ENCODE measurements around the gene GAS2L3.
A peak's percentile ranks its signal among the peaks of the same experiment; 100 is the strongest.
"Not testable (repeated sequence)": the region's sequence is repeated elsewhere in the genome, so short reads cannot be mapped to it uniquely, and the experiment has no call there.

Gene GAS2L3

DNA sequence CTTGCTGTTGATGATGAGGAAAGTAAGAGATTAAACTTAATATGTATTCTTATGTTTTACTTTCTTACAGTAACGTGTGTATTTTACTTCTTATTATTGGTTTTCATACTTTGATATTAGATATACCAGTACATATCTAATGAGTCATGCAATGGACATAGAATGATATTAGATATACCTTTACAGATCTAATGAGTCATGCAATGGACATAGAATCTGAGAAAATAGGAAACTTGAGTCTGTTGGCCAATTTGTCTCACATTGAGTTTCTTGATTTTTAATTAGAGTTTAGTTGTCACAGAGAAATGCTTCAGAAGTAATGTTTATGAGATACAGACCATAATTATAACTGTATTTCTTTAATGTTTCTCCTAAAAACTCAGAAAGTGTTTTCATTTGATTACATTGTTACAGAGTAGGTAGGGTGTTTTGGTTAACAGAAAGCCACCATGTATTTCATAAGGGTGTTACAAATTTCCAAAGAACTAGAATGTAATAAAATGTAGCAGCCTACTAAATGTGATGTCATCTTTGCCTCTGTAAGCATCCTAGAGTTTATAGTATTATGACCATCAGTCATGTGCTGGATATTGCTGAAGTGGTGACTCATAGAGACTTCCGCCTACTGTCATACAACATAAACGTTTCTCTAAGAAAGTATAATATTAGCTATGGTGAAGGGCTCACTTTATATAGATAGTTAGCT, 3.0 kb downstream of the GAS2L3 start:
- peak in 1 of 5 experiments; percentile 17 for DNase-seq

DNA sequence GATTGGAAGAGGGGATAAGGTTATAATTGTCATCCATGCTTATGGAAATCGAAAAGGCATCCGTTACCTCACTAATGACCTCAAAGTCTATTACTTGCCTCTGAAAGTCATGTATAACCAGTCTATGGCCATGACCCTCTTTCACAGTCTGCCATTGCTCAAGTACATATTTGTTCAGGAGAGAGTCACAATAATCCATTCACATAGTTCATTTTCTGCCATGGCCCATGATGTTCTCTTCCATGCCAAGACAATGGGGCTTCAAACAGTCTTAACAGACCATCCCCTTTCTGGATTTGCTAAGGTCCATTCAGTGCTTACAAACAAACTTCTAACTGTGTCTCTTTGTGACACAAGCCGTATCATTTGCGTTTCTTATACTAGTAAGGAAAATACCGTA, 5.4 kb downstream of the GAS2L3 start:
- DNase-seq: no peak

DNA sequence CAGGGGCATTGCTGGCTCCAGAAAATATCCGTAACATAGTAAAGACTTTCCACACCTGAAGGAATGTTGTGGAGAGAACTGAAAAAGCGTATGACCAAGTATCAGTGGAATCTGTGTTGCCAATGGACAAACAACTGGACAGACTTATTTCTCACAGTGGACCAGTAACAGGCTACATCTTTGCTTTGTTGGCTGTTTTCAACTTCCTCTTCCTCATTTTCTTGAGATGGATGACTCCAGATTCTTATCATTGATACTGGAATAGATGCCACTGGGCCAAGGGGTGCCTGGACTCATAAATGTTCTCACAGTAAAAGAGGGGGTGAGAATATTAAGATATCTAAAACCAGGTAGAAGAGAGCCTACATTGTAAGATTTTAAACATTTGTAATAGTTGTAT, 6.4 kb downstream of the GAS2L3 start:
- no peak for DNase-seq

DNA sequence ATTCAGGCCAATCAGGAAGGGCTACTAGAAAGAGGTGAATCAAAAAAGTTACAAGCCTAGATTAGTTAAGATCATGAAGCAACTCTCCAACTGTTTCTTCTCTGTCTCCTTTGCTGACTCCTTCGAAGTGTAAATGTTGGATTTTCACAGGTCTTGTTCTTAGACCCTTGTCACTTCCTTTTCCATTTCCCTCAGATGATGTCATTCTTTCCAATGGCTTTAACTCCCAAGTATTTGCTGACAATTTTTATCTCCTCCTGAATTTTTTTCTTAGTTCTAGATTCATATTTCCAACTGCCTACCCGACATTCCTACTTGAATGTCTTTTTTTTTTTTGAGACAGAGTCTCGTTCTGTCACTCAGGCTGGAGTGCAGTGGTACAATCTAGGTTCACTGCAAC, 10.8 kb downstream of the GAS2L3 start:
- DNase-seq: no peak

DNA sequence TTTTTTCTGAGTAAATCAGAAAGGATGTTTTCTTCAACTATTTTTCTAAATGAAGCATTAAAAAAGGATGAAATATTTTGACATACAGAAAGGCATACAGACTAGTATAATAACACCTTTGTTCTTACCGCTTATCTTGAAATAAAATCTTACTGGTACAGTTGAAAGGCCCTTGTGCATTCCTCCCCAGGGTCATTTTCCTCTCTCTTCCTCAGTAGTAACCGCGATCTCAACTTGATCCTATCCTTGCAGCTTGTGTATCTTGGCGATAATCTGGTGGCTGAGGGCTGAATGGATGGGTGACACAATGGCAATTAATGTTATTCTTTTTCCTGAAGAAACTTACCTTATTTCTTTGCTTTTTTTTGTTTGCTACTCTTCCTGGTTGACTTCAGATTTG, 18.5 kb downstream of the GAS2L3 start:
- no peak for DNase-seq

DNA sequence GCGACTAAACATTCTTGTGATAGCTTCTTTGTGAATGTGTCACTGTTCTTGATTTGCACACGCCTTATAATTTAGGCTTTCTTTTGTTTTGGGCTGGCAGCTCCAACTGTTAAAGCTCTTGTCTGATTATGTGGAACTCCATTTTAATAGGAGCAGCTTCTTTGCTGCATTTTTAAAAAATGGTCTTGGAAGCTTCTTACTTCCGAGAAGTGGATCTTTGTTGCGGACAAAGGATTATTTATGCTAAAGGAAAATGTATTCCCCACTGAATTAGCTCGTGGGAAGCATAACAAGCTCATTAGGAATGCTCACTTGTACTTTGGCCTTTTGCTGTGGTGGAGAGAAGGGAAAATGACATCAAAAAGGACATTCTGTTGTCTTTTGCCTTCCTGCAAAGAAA, 20.0 kb downstream of the GAS2L3 start:
- no peak for DNase-seq

DNA sequence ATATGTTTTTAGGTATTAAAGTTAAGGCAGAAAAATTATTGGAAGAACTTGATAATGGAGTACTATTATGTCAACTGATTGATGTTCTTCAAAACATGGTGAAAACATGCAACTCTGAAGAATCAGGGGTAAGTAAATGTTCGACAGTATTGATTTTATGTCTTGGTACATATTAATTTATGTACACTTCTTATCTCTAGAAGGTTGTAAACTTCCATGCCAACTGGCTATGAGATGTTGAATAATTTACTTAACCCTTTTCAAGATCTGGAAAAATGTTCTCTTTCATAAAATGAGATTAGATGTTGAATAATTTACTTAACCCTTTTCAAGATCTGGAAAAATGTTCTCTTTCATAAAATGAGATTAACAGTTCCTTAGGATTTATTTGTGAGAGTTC, 28.1 kb downstream of the GAS2L3 start:
- no peak for DNase-seq

DNA sequence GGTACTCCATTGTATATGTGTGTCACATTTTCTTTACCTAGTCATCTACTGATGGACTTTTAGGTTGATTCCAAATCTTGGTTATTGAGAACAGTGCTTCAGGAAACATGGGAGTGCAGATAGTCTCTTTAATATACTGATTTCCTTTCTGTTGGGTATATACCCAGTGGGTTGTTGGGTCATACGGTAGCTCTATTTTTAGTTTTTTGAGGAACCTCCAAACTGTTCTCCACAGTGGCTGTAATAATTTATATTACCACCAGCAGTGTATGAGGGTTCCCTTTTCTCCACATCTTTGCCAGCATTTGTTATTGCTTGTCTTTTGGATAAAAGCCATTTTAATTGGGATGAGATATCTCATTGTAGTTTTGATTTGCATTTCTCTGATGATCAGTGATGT, 29.5 kb downstream of the GAS2L3 start:
- not testable (repeated sequence) for DNase-seq

DNA sequence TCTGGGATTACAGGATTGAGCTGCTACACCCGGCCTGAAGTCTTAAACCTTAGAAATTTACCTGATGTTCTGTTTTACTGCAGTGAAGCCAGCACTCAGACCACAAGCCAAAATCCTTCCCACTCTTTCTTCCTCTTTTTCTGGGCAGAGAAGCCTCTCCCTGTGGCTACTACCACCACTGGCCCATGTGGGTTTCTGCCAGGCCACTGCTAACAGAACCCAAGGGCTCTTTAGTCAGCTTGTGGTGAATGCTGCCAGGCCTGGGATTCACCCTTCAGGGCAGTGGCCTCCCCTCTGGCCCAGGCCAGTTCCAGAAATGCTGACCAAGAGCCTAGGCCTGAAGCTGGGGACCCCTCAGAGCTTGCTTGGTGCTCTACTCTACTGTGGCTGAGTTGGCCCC, 35.3 kb downstream of the GAS2L3 start:
- DNase-seq: no peak

DNA sequence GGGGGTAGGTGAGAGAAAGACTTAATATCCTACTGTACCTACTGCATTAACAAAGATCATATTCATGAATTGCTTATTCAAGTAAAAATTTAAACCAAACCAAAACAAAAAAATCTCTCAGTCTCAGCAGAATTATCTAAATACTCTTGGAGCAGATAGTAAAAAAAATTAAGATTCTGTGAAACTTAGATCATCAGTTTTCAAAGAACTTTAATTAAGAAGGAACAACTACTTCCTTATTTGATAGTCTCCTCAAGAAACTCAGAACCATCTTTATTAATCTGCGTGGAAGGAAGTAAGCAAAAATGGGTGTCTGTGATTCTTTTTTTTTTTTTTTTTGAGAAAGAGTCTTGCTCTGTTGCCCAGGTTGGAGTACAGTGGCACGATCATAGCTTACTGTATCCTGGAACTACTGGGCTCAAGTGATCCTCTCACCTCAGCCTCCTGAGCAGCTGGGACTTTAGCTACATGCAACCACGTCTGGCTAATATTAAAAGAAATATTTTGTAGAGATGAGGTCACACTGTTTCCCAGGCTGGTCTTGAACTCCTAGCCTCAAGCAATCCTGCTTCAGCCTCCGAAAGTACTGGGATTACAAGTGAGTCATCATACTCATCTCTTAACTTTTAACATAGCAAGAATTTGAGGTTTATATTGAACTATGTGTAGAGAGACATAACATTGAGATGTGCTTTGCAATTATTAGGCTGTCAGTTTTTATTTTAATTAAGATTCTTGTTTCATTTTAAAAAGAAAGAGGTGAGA, 37.4 kb downstream of the GAS2L3 start:
- no peak for DNase-seq

DNA sequence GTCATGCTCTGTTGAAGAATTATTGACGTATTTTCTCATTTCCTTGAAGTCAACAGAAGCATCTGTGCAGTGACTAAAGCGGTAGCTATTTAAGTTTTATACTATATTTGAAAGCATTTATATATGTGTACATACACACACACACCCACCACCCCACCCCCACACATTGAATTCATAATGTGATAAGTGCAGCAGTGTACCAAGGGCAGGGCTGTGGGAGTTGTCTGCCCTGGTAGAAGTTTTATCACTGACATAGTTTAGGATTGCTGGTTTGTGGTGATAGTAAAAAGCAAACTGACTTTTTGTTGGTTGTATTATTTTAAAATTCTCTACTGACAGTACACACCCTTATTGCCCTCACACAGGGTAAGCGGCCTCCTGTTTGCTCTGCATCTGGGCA, 39.1 kb downstream of the GAS2L3 start:
- DNase-seq: no peak

DNA sequence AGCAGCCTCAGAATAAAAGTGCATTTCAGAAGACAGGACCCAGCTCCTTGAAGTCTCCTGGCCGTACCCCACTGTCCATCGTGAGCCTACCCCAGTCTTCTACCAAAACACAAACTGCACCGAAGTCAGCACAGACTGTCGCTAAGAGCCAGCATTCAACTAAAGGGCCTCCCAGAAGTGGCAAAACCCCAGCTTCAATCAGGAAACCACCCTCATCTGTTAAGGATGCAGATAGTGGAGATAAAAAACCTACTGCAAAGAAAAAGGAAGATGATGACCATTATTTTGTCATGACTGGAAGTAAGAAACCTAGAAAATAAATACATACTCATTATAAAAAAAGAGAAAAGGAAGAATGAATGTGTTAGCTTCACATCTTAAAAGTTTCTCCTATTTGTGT, 51.1 kb downstream of the GAS2L3 start:
- DNase-seq: peak in 1 of 5 experiments; percentile 71

DNA sequence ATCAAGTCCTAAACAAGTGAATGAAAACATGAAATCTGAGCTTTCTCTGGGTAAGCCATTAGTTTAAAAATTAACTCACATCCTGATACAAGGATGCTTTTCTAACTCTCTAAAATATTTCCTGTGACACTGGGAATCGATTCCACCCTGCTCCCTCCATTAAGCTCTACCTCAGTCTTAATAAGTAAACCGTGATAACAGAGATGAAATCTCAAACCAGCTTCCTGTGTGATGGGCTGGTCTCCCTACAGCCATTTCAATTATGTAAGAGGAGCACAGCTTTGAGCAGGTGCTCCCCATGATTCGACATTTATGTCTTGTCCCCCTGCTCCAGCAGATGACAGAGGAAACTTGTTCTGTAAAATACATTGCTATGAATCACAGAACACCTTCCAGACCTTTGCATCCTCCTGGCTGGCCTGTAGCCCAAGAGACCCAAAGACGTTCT, 59.0 kb downstream of the GAS2L3 start:
- DNase-seq: no peak

DNA sequence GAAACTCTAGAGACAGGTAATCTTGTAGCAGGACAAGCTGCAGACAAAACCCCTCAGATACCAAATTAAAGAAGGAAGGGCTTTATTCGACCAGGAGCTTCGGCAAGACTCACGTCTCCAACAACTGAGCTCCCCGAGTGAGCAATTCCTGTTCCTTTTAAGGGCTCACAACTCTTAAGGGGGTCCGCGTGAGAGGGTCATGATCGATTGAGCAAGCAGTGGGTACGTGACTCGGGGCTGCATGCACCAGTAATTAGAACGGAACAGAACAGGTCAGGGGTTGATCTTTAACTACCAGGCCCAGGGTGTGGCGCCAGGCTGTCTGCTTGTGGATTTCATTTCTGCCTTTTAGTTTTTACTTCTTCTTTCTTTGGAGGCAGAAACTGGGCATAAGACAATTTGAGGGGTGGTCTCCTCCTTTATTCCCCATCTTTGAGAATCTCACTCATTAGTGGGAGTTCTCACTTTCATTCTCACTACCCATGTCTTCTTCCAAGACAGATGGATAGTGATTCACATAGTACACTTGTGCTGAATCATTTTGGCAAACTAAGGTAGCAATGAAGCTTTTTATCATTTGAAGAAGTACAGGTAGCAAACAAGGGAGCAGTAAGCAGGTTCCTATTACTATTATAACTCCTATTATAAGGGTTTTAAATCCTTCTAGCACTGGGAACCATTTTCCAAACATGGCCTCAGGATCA, 59.8 kb downstream of the GAS2L3 start:
- DNase-seq: not testable (repeated sequence)

DNA sequence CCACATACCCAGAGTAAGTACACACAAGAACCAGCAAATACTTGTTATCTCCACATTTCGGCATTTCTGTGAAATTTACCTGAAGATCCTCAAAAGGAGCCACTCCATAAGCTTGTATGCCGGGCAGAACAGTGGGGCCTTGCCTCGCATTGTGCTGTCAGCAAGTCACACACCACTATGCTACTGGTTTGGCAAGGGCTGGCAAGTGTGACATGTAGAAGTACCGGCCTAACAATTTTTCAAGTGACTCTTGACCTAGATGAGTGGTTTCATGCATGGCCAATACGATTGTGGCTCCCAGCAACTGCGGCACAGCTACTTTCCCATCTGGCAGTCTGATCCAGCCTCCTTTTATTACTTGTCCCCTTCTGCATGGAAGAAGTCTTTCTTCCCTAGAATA, 69.8 kb downstream of the GAS2L3 start:
- no peak for DNase-seq

DNA sequence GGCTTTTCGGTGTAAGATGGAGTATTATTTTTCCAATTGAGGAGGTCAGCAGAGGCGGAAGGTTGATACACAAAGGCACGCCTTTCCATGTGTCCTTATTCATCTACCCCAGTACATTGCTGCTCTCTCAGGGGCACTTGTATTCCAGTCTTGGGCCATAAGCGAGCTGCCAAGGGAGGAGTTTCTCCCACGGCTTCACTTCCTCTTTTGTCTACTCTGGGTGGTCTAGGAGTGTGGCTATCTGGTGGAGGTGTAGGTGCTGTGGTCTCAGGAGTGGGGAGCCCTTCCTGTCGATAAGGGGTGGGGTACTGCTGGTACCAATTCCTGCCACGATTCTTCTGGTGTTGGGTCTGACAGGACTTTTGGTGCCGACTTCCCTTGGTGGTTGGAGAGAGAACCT, 73.4 kb downstream of the GAS2L3 start:
- no peak for DNase-seq

DNA sequence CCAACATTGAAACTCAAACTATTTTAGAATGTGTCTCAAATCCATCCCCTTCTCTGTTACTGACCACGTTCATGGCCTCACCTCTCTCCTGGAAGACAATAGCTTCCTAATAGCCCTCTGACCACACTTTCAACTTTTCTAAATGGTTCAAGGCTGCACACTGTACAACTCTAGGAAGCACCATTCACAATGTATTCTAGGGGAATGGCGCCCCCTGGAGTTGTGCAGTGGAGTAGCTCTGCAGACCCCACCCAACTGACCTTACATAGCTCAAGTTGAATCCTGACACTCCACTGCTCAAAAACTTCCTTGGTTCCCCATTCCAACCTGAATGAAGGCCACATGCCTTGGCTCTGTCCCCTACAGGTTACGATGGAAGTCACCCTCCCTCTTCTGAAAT, 77.6 kb downstream of the GAS2L3 start:
- DNase-seq: no peak

DNA sequence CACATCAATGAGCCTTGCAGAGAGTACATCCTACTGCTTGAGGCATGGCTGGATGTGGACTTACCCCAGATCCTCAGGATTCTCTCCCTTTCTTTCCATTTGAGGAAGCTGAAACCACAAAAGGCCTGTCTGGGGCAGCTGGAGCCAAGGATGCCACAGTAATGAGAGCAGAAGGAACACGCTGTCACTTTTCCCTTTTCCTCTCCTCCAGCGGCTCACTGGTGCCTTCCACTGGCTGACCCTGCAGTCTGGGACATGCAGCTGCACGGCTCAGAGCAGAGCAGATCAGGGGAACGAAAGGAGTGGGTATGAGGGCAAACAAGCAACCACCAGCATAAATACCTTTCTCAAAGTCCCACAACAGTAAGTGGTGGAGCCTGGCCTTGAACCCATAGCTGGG, 78.2 kb downstream of the GAS2L3 start:
- DNase-seq: no peak

DNA sequence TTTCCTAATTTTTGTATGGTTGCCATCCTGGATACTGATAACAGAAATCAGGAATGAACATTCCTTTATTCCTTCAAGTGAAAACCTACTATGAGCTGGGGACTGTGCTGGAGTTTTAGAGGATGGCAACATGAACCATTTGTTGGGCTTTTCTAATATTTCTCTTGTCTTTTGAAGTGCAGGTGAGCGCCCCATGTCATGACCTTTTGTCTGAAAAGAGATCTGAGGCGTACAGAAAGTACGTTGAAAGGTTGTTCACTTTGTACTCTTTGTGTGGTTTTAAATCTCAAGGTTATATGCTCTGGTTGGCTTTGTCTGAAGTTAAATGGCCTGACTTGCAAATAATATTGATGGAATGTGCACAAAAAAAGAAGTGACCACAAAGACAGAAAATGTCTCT, 79.0 kb downstream of the GAS2L3 start:
- DNase-seq: no peak

DNA sequence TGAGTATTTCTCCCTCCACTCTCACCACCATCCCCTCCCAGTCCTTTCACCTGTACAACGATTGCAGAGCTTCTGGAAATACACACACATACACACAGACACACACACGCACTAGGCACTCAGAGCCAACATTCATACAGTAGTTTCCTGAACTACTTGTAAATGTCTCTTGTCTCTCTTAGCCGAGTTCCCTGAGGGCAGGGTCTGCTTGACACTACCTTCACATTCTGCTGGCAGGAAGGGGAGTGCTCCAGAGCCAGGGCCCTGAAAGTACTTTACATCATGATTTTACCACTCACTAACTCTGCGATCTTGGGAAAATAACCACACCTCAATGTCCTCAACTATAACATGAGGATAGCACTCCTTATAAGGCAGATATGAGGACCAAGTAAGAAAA, 82.7 kb downstream of the GAS2L3 start:
- DNase-seq: no peak

DNA sequence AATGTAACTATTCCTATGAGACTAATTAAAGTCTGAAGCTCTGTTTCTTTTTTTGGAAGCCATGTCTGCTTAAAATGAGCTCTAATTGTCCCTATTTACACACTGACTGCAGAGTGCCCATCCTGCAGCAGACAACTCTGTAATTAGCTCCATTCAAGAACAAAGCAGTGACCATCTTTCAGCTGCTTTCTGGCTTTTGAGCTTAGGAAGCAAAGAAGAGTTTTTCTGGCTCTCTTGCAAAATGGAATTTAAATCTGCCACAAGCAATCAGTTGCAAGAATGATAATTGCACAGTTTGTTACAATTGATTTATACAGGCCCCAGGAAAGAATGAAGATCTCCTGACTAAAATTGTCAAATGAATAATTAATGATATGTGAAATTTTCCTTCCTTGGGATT, 83.4 kb downstream of the GAS2L3 start:
- DNase-seq: no peak

DNA sequence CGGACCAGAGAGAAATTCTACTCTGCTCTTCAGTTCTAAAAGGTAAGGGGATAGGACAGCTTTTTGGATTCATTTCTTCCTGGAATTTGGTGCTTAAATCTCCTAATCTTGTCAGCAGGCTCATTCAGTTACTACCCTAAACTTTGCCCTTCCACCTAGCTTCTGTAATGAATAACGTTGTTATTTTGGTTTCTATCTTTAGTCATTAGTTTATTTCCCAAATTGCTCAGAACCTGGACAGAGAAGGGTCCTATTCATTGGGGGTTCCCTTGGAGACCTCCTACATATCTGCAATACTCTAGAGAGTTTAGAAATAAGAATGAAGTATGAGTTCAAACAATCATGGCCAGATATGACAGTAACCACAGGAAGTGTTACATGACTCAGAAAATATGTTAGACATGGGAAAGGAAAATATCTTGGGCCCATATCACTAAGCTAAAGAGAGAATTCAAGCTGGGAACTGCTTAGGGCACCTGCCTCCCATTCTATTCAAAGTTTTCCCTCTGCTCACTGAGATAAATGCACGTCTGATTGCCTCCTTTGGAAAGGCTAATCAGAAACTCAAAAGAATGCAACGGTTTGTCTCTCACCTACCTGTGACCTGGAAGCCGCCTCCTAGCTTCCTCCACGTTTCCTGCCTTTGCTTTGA, 87.9 kb downstream of the GAS2L3 start:
- no peak for DNase-seq

DNA sequence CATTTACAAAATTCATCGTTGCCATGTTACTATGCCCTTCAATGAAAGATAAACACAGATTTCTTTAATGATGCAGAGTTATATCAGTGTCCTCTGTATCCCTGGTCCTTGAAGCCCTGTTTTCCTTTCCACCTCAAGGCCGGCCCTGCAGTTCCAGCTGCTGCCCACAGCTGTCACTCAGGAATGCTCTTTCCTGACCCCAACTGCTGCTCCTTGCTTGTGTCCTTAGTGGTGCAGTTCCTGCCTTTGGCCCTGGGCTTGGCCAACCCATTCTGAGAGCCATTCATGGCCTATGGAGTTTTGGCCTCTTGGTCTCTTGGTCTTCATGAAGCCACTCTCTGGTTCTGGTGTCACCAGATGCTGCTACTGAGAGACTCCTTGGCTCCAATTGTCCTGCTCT, 93.1 kb downstream of the GAS2L3 start:
- DNase-seq: no peak
